ENCODE results near the gene CXCL12.

The CXCL12 gene

GRCh38 chr10:44353721-44354120, 31.2 kb downstream of the CXCL12 start:
- DNase-seq (ENCODE audit: low read depth in 1 of 2, low spot score in 1 of 2), result no peak
- H3K4me3 ChIP-seq (replicated peaks; ENCODE audit: insufficient read depth, low read length), result no peak overlapping the region
- TF ChIP-seq CTCF (IDR thresholded peaks at IDR 0.05; ENCODE audit: insufficient read depth, low read length), result no peak
- TF ChIP-seq, protein P1, sequence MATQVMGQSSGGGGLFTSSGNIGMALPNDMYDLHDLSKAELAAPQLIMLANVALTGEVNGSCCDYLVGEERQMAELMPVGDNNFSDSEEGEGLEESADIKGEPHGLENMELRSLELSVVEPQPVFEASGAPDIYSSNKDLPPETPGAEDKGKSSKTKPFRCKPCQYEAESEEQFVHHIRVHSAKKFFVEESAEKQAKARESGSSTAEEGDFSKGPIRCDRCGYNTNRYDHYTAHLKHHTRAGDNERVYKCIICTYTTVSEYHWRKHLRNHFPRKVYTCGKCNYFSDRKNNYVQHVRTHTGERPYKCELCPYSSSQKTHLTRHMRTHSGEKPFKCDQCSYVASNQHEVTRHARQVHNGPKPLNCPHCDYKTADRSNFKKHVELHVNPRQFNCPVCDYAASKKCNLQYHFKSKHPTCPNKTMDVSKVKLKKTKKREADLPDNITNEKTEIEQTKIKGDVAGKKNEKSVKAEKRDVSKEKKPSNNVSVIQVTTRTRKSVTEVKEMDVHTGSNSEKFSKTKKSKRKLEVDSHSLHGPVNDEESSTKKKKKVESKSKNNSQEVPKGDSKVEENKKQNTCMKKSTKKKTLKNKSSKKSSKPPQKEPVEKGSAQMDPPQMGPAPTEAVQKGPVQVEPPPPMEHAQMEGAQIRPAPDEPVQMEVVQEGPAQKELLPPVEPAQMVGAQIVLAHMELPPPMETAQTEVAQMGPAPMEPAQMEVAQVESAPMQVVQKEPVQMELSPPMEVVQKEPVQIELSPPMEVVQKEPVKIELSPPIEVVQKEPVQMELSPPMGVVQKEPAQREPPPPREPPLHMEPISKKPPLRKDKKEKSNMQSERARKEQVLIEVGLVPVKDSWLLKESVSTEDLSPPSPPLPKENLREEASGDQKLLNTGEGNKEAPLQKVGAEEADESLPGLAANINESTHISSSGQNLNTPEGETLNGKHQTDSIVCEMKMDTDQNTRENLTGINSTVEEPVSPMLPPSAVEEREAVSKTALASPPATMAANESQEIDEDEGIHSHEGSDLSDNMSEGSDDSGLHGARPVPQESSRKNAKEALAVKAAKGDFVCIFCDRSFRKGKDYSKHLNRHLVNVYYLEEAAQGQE (IDR thresholded peaks at IDR 0.05; ENCODE audit: insufficient replicate concordance, low read depth), result no peak
- no peak for TF ChIP-seq POLR2AphosphoS5 (IDR thresholded peaks at IDR 0.05; ENCODE audit: low read depth)
- H3K27me3 ChIP-seq (ENCODE audit: insufficient read depth, poor library complexity, severe bottlenecking), result no peaks in the 10 kb centered on the region
- H3K27ac ChIP-seq (replicated peaks), result no peak overlapping the region

DNA sequence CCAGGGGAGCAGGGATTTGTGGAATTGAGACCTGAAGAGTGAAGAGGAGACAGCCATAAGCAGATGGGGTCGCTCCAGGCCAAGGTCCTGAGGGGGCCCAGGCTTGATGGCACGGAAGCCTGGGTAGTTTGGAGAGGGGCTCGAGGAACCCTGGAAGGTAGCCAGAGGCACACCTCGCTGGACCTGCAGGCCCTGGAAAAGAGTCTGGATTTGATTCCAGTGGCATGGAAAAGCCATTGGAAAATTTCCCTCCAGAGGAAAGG, 31.8 kb downstream of the CXCL12 start:
- DNase-seq (ENCODE audit: low read depth in 1 of 2, low spot score in 1 of 2), result no peak
- no peak overlapping the region for H3K4me3 ChIP-seq (replicated peaks; ENCODE audit: insufficient read depth, low read length)
- H3K27ac ChIP-seq (replicated peaks), result no peak overlapping the region
- no peak for TF ChIP-seq GABPA (IDR thresholded peaks at IDR 0.05; ENCODE audit: low read depth)
- no peak for TF ChIP-seq POLR2AphosphoS5 (IDR thresholded peaks at IDR 0.05; ENCODE audit: low read depth)
- TF ChIP-seq, protein P1 (IDR thresholded peaks at IDR 0.05; ENCODE audit: insufficient replicate concordance, low read depth), result no peak
- no peak for TF ChIP-seq CTCF (IDR thresholded peaks at IDR 0.05; ENCODE audit: insufficient read depth, low read length)
- no peak for TF ChIP-seq SPI1 (IDR thresholded peaks at IDR 0.05; ENCODE audit: borderline replicate concordance, low read depth)
- H3K27me3 ChIP-seq (ENCODE audit: insufficient read depth, poor library complexity, severe bottlenecking), result no peaks in the 10 kb centered on the region

- no peak overlapping the region for H3K27ac ChIP-seq (replicated peaks)
- H3K4me3 ChIP-seq (replicated peaks; ENCODE audit: insufficient read depth, low read length), result no peak overlapping the region
- H3K27me3 ChIP-seq (ENCODE audit: insufficient read depth, poor library complexity, severe bottlenecking), result no peaks in the 10 kb centered on the region
- TF ChIP-seq POLR2AphosphoS5 (IDR thresholded peaks at IDR 0.05; ENCODE audit: low read depth) (no peak), SPI1 (IDR thresholded peaks at IDR 0.05; ENCODE audit: borderline replicate concordance, low read depth) (no peak), GABPA (IDR thresholded peaks at IDR 0.05; ENCODE audit: low read depth) (no peak), CTCF (IDR thresholded peaks at IDR 0.05; ENCODE audit: insufficient read depth, low read length) (no peak)
- TF ChIP-seq, protein P1 (IDR thresholded peaks at IDR 0.05; ENCODE audit: insufficient replicate concordance, low read depth), result no peak
- DNase-seq (ENCODE audit: low read depth in 1 of 2, low spot score in 1 of 2), result no peak
These were observed 32.4 kb downstream of the CXCL12 start for GRCh38 chr10:44352316-44353127.
